SU-DHL-6 (cell line): Measurements from ENCODE around the gene POTEF.
A peak's percentile ranks its signal among the peaks of the same experiment; 100 is the strongest.
"Not testable (repeated sequence)": the region's sequence is repeated elsewhere in the genome, so short reads cannot be mapped to it uniquely, and the experiment has no call there.

Experiments used
- H2AFZ ChIP-seq: fragments of 200-600 bp; sonication (generic); 2 replicates; pipeline ENCODE4 v1.6.1; 2014; ENCODE audit warnings: low read depth, mild to moderate bottlenecking, moderate library complexity, mixed read lengths, antibody characterized with exemption, low read length; ENCODE audit not compliant: severe bottlenecking
- H3F3A ChIP-seq: fragments of 200-600 bp; shearing (Covaris generic); 2 replicates; pipeline ENCODE4 v1.6.0; 2016; ENCODE audit warnings: antibody characterized with exemption, mild to moderate bottlenecking; ENCODE audit not compliant: insufficient read depth
- H3K27ac ChIP-seq: fragments of 200-600 bp; sonication (generic); 2 replicates; pipeline ENCODE4 v1.5.1; 2016; ENCODE audit warnings: low read depth, mild to moderate bottlenecking, low read length, moderate library complexity, mixed read lengths
- H3K27me3 ChIP-seq: fragments of 200-600 bp; sonication (generic), shearing (Covaris generic); 2 replicates; pipeline ENCODE4 v1.6.0; 2014; ENCODE audit warnings: mild to moderate bottlenecking, low read length
- H3K36me3 ChIP-seq: fragments of 200-600 bp; sonication (generic); 2 replicates; pipeline ENCODE4 v1.6.1; 2014; ENCODE audit warnings: mild to moderate bottlenecking, low read length, mixed read lengths
- H3K4me2 ChIP-seq: fragments of 300-600, 200-600 bp; shearing (Covaris generic), sonication (generic); 2 replicates; pipeline ENCODE4 v1.6.0; 2014; ENCODE audit warnings: low read length, low read depth, mild to moderate bottlenecking; ENCODE audit not compliant: poor library complexity, severe bottlenecking
- H3K4me3 ChIP-seq: fragments of 200-600 bp; sonication (generic); 2 replicates; pipeline ENCODE4 v1.5.1; 2014; ENCODE audit warnings: antibody characterized with exemption, low read length, mild to moderate bottlenecking, mixed read lengths; ENCODE audit not compliant: insufficient read depth, poor library complexity, severe bottlenecking
- H3K79me2 ChIP-seq: fragments of 200-600 bp; sonication (generic); 2 replicates; pipeline ENCODE4 v1.6.1; 2014; ENCODE audit warnings: mild to moderate bottlenecking, low read length, moderate library complexity; ENCODE audit not compliant: insufficient read depth
- H3K9ac ChIP-seq: fragments of 200-600 bp; sonication (generic); 2 replicates; pipeline ENCODE4 v1.7.0; 2014; ENCODE audit warnings: mild to moderate bottlenecking, low read length
- H3K9me2 ChIP-seq: fragments of 200-600 bp; sonication (generic); replicated peaks from 2 replicates; pipeline ENCODE4 v1.6.1; 2014; ENCODE audit warnings: low read length; ENCODE audit not compliant: insufficient read depth
- H3K9me3 ChIP-seq: fragments of 200-600 bp; sonication (generic); 2 replicates; pipeline ENCODE4 v1.6.1; 2014; ENCODE audit warnings: low read length, mixed read lengths; ENCODE audit not compliant: insufficient read depth
- H4K20me1 ChIP-seq: fragments of 200-600 bp; sonication (generic); 2 replicates; pipeline ENCODE4 v1.6.1; 2014; ENCODE audit warnings: low read depth, mild to moderate bottlenecking, antibody characterized with exemption, low read length, moderate library complexity, mixed read lengths
- CTCF ChIP-seq: fragments of 200-600 bp; sonication (generic); IDR thresholded peaks from one replicate; pipeline ENCODE4 v1.5.1; 2017; ENCODE audit warnings: antibody characterized with exemption, mild to moderate bottlenecking, low read length, moderate library complexity; ENCODE audit not compliant: insufficient read depth, poor library complexity, severe bottlenecking
- EZH2phosphoT487 ChIP-seq: fragments of 200-600 bp; sonication (generic), shearing (Covaris generic); conservative IDR thresholded peaks from 2 replicates; pipeline ENCODE4 v1.6.1; 2018; ENCODE audit warnings: mild to moderate bottlenecking, antibody characterized with exemption, low read length, moderate library complexity, mixed read lengths

Gene POTEF

GRCh38 chr2:130152816-130153595, 24.0 kb upstream of the POTEF start:
- no peak overlapping the region for H3K9ac ChIP-seq
- no peaks in the 10 kb centered on the region for H3K9me3 ChIP-seq
- no peak overlapping the region for H3K27ac ChIP-seq
- no peak overlapping the region for H3K4me2 ChIP-seq
- no peak overlapping the region for H3K4me3 ChIP-seq
- H3K27me3 ChIP-seq = no peaks in the 10 kb centered on the region
- H3K9me2 ChIP-seq = no peaks in the 10 kb centered on the region
- H3F3A ChIP-seq = no peaks in the 10 kb centered on the region; the same call in 1 of the 2 replicates
- no peak overlapping the region for H2AFZ ChIP-seq
- TF ChIP-seq CTCF = no peak
- TF ChIP-seq EZH2phosphoT487 = no peak
- no peaks in the 10 kb centered on the region for H3K36me3 ChIP-seq
- H3K79me2 ChIP-seq = no peaks in the 10 kb centered on the region
- no peaks in the 10 kb centered on the region for H4K20me1 ChIP-seq

GRCh38 chr2:130152136-130152815, 23.3 kb upstream of the POTEF start:
- not testable (repeated sequence) for H3F3A ChIP-seq, H3K4me2 ChIP-seq, H2AFZ ChIP-seq, H3K27me3 ChIP-seq, H4K20me1 ChIP-seq, H3K4me3 ChIP-seq, H3K36me3 ChIP-seq, H3K27ac ChIP-seq, H3K9me3 ChIP-seq, H3K79me2 ChIP-seq, H3K9ac ChIP-seq, H3K9me2 ChIP-seq

- H3K27ac ChIP-seq, H3K4me2 ChIP-seq, H3K79me2 ChIP-seq, H2AFZ ChIP-seq, H3K9me2 ChIP-seq, H4K20me1 ChIP-seq, H3K27me3 ChIP-seq, H3K9ac ChIP-seq, H3F3A ChIP-seq, H3K4me3 ChIP-seq, H3K9me3 ChIP-seq, H3K36me3 ChIP-seq: not testable (repeated sequence)
These were observed 22.1 kb upstream of the POTEF start for GRCh38 chr2:130151145-130151512.

GRCh38 chr2:130150181-130151144, 21.4 kb upstream of the POTEF start:
- H3K27me3 ChIP-seq = no peaks in the 10 kb centered on the region
- no peaks in the 10 kb centered on the region for H3K36me3 ChIP-seq
- no peaks in the 10 kb centered on the region for H3K9me3 ChIP-seq
- H3K9me2 ChIP-seq = no peaks in the 10 kb centered on the region
- no peak overlapping the region for H2AFZ ChIP-seq
- no peak overlapping the region for H3K9ac ChIP-seq
- H3F3A ChIP-seq = no peaks in the 10 kb centered on the region
- no peak overlapping the region for H3K4me3 ChIP-seq
- TF ChIP-seq EZH2phosphoT487 (no peak), CTCF (no peak)
- no peak overlapping the region for H3K27ac ChIP-seq
- H3K4me2 ChIP-seq = no peak overlapping the region
- H3K79me2 ChIP-seq = no peaks in the 10 kb centered on the region
- H4K20me1 ChIP-seq = no peaks in the 10 kb centered on the region

- H3K9ac ChIP-seq, H4K20me1 ChIP-seq, H3K9me3 ChIP-seq, H3K36me3 ChIP-seq, H2AFZ ChIP-seq, H3K4me2 ChIP-seq, H3F3A ChIP-seq, H3K9me2 ChIP-seq, H3K4me3 ChIP-seq, H3K27ac ChIP-seq, H3K27me3 ChIP-seq, H3K79me2 ChIP-seq: not testable (repeated sequence)
These were observed 19.5 kb upstream of the POTEF start for GRCh38 chr2:130148515-130148914.

- not testable (repeated sequence) for H3K4me3 ChIP-seq, H3K79me2 ChIP-seq, H3K27me3 ChIP-seq, H3K9me3 ChIP-seq, H3K27ac ChIP-seq, H3K9me2 ChIP-seq, H4K20me1 ChIP-seq, H3K36me3 ChIP-seq, H3F3A ChIP-seq
- Histone ChIP-seq H3K9ac (peak within 1 kb of the TSS; percentile 40), H2AFZ (peak within 1 kb of the TSS; percentile 54), H3K4me2 (peak within 1 kb of the TSS; percentile 48)
These were observed 16.0 kb upstream of the POTEF start, which contains the start of gene CCDC74B for GRCh38 chr2:130145006-130145414. Gene CCDC74B (minus strand): TSS chr2:130145112. CDS start chr2:130144996, 116 bp downstream.
